HepG2 (cell line): ENCODE measurements around the gene MYH9. TPM values are rescaled to one million over a fixed set of nuclear protein-coding genes. Genes with fewer than 3 reads are reported as not detected.

Source experiments
- CBX2 ChIP-seq, 2 experiments: fragments of 200-600 bp in 1 of 2; sonication (generic); formaldehyde crosslinking in 1 of 2; IDR thresholded peaks; 2 replicates each; pipeline versions ENCODE4 v1.7.0 to v1.8.1; 2018 to 2022; ENCODE audit warnings: low read depth in 2 of 2, low read length in 1 of 2, mild to moderate bottlenecking in 1 of 2, missing genetic modification reagents in 1 of 2
- ELF4 ChIP-seq: sonication (generic); formaldehyde crosslinking; IDR thresholded peaks from 2 replicates; pipeline ENCODE4 v1.5.0; 2020; ENCODE audit warnings: missing genetic modification reagents, mild to moderate bottlenecking, moderate library complexity, borderline replicate concordance
- ELK4 ChIP-seq: sonication (generic); formaldehyde crosslinking; IDR thresholded peaks from 2 replicates; pipeline ENCODE4 v1.9.0; 2021; ENCODE audit warnings: missing genetic modification reagents, borderline replicate concordance
- GATA4 ChIP-seq: sonication (generic); IDR thresholded peaks from 2 replicates; pipeline ENCODE4 v1.6.1; 2016; ENCODE audit warnings: antibody characterized with exemption, low read depth, borderline replicate concordance
- JDP2 ChIP-seq: sonication (generic); formaldehyde crosslinking; IDR thresholded peaks from 2 replicates; pipeline ENCODE4 v1.8.1; 2022; ENCODE audit warnings: missing genetic modification reagents, borderline replicate concordance
- MBD4 ChIP-seq: IDR thresholded peaks from 2 replicates; pipeline ENCODE4 v1.6.1; 2012; ENCODE audit warnings: low read length, inconsistent platforms, borderline replicate concordance
- MED1 ChIP-seq: sonication (generic); formaldehyde crosslinking; IDR thresholded peaks from 2 replicates; pipeline ENCODE4 v1.4.0; 2020; ENCODE audit warnings: missing genetic modification reagents
- PHF5A ChIP-seq: IDR thresholded peaks from one replicate; pipeline ENCODE4 v1.6.1; 2018; ENCODE audit warnings: low read depth, missing genetic modification reagents; ENCODE audit not compliant: unreplicated experiment
- RBM22 ChIP-seq: fragments of 200-400 bp; formaldehyde crosslinking; optimal IDR thresholded peaks from 2 replicates; pipeline ENCODE3; 2017; ENCODE audit warnings: mild to moderate bottlenecking, low read length, moderate library complexity
- REXO4 ChIP-seq: sonication (generic); formaldehyde crosslinking; IDR thresholded peaks from 2 replicates; pipeline ENCODE4 v1.8.0; 2022; ENCODE audit warnings: missing genetic modification reagents, mild to moderate bottlenecking, borderline replicate concordance
- RNF2 ChIP-seq: fragments of 450-650 bp; conservative IDR thresholded peaks from 2 replicates; pipeline ENCODE4 v1.6.1; 2016; ENCODE audit warnings: low read depth
- SIN3A ChIP-seq: IDR thresholded peaks from 2 replicates; pipeline ENCODE4 v1.6.1; 2011; ENCODE audit warnings: low read depth, mild to moderate bottlenecking, control low read depth, low read length, borderline replicate concordance
- TFE3 ChIP-seq: IDR thresholded peaks from 2 replicates; pipeline ENCODE4 v1.6.1; 2016
- ZBTB25 ChIP-seq: IDR thresholded peaks from 2 replicates; pipeline ENCODE4 v1.6.1; 2018; ENCODE audit warnings: missing genetic modification reagents
- ZNF430 ChIP-seq: sonication (generic); formaldehyde crosslinking; IDR thresholded peaks from 2 replicates; pipeline ENCODE4 v1.9.0; 2021; ENCODE audit warnings: mild to moderate bottlenecking, missing genetic modification reagents
- ZNF776 ChIP-seq: sonication (generic); formaldehyde crosslinking; IDR thresholded peaks from 2 replicates; pipeline ENCODE4 v1.4.0; 2020; ENCODE audit warnings: mild to moderate bottlenecking, missing genetic modification reagents
- ZNF841 ChIP-seq: sonication (generic); formaldehyde crosslinking; IDR thresholded peaks from 2 replicates; pipeline ENCODE4 v1.8.1; 2023; ENCODE audit warnings: missing genetic modification reagents, borderline replicate concordance
- polyA plus RNA-seq, 8 experiments: library from polyadenylated mRNA; depleted of rRNA in 3 of 8; stranded (reverse) in 7 of 8; unstranded in 1 of 8; fragments of >200 nt; fragmentation: Illumina TruSeq in 4 of 8; extraction: Trizol in 4 of 8; gene quantifications; 2 replicates each; pipeline versions ENCODE4 v1.2.1 to v1.2.3, GENCODE V29; 2011 to 2016; ENCODE audit warnings: low read depth in 4 of 8, missing spikeins in 1 of 8, mixed read lengths in 1 of 8; ENCODE audit not compliant: insufficient read depth in 1 of 8
- total RNA-seq, 5 experiments: library from RNA; depleted of rRNA; stranded (reverse); fragments of >200 nt; fragmentation: Illumina TruSeq; extraction: Trizol; gene quantifications; 2 replicates each; pipeline ENCODE4 v1.2.3, GENCODE V29; 2016; ENCODE audit warnings: low read depth in 1 of 5
- TF ChIP-seq, protein P1 (sequence below): sonication (generic); formaldehyde crosslinking; IDR thresholded peaks from 2 replicates; pipeline ENCODE4 v1.5.0; 2020; ENCODE audit warnings: missing genetic modification reagents

Gene MYH9
- total and polyA plus RNA-seq, 2 of the 13 experiments (the other 11 are each of a cell fraction or from before 2014, with no cell fraction given), result 50.7 to 98.5 TPM

DNA sequence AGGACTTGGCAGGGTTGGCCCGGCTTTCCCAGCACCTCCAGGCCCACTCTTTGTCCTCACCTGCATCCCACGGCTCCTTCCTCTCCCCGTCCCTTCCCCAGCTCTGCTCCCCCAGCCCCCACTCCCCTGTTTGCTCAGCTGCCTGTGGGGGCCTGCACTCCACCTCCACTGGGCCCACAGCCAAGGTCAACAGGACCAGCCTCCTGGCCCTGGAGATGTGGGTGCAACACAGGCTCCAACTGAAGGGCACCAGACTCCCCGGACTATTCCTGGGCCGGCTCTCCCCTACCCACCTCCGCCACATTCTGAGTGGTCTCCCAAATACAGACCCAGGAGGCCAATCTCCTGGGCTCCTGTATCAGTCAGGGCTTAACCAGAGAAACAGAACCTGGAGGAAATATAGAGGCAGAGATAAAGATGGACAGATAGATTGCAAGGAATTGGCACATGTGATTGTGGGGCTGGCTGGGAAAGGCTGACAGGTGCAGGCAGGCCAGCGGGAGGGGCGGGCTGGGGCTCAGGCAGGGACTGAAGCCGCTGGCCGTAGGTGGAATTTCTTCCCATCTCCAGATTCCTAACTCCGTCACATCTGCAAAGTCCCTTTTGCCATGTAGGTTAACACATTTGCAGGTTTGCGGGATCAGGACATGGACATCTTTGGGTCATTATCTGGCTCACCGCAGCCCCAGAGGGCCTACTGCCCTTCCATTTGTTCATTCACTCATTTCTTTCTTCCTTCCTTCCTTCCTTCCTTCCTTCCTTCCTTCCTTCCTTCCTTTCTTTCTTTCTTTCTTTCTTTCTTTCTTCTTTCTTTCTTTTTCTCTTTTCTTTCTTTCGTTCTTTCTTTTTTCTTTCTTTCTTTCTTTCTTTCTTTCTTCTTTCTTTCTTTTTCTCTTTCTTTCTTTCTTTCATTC, 45.8 kb upstream of the MYH9 start (continued):
- no peak for TF ChIP-seq CBX2 (IDR thresholded peaks at IDR 0.05; ENCODE audit: low read depth, low read length)
- TF ChIP-seq CBX2 (CRISPR knock-in tag; IDR thresholded peaks at IDR 0.05; ENCODE audit: low read depth), result no peak
- TF ChIP-seq ELK4 (CRISPR knock-in tag), result no peak
- TF ChIP-seq JDP2, result no peak; the same call in 1 of the 2 replicates
- TF ChIP-seq REXO4 (CRISPR knock-in tag), result no peak
- TF ChIP-seq ZNF776 (CRISPR knock-in tag), result no peak
- TF ChIP-seq ZBTB25 (CRISPR knock-in tag), result no peak; the same call in 1 of the 2 replicates
- peak; percentile 41; the same call in 1 of the 2 replicates for TF ChIP-seq GATA4
- no peak for TF ChIP-seq PHF5A (CRISPR knock-in tag)
- TF ChIP-seq MED1 (CRISPR knock-in tag), result peak; percentile 83
- TF ChIP-seq SIN3A, result no peak; the same call in 1 of the 2 replicates
- TF ChIP-seq RBM22, result no peak
- TF ChIP-seq, protein P1, sequence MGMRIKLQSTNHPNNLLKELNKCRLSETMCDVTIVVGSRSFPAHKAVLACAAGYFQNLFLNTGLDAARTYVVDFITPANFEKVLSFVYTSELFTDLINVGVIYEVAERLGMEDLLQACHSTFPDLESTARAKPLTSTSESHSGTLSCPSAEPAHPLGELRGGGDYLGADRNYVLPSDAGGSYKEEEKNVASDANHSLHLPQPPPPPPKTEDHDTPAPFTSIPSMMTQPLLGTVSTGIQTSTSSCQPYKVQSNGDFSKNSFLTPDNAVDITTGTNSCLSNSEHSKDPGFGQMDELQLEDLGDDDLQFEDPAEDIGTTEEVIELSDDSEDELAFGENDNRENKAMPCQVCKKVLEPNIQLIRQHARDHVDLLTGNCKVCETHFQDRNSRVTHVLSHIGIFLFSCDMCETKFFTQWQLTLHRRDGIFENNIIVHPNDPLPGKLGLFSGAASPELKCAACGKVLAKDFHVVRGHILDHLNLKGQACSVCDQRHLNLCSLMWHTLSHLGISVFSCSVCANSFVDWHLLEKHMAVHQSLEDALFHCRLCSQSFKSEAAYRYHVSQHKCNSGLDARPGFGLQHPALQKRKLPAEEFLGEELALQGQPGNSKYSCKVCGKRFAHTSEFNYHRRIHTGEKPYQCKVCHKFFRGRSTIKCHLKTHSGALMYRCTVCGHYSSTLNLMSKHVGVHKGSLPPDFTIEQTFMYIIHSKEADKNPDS (CRISPR knock-in tag), result no peak
- no peak for TF ChIP-seq MBD4
- no peak for TF ChIP-seq ZNF841 (CRISPR knock-in tag)
- TF ChIP-seq ELF4 (CRISPR knock-in tag), result no peak
- peak; percentile 22; the same call in 1 of the 2 replicates for TF ChIP-seq ZNF430
- TF ChIP-seq TFE3, result peak; percentile 69
- no peak for TF ChIP-seq RNF2
